BLaER1 treated with 17β-estradiol and CSF1 and Interleukin-3, amounts not matched to agents 10 nM and 100 nM (cell line): ENCODE data around the gene GULP1.
"Not testable (repeated sequence)": the region's sequence is repeated elsewhere in the genome, so short reads cannot be mapped to it uniquely, and the experiment has no call there.

Experiments
- H3K27ac ChIP-seq, 11 experiments: shearing (Covaris generic); formaldehyde crosslinking; 2 replicates each; pipeline ENCODE4 v1.8.1; 2022
- H3K27me3 ChIP-seq, 11 experiments: shearing (Covaris generic); formaldehyde crosslinking; 2 replicates each; pipeline ENCODE4 v1.8.1; 2022
- H3K36me3 ChIP-seq, 11 experiments: shearing (Covaris generic); formaldehyde crosslinking; 2 replicates each; pipeline ENCODE4 v1.8.1; 2022
- H3K4me1 ChIP-seq, 10 experiments: shearing (Covaris generic); formaldehyde crosslinking; 2 replicates each; pipeline ENCODE4 v1.8.1; 2022
- H3K4me2 ChIP-seq, 11 experiments: shearing (Covaris generic); formaldehyde crosslinking; 2 replicates each; pipeline ENCODE4 v1.8.1; 2022
- H3K4me3 ChIP-seq, 10 experiments: shearing (Covaris generic); formaldehyde crosslinking; 2 replicates each; pipeline ENCODE4 v1.8.1; 2022
- H3K9ac ChIP-seq, 11 experiments: shearing (Covaris generic); formaldehyde crosslinking; 2 replicates each; pipeline ENCODE4 v1.8.1; 2022
- H3K9me3 ChIP-seq, 11 experiments: shearing (Covaris generic); formaldehyde crosslinking; replicated peaks in 1 of 11; 2 replicates each; pipeline ENCODE4 v1.8.1; 2022
- H4K20me1 ChIP-seq, 11 experiments: shearing (Covaris generic); formaldehyde crosslinking; 2 replicates each; pipeline ENCODE4 v1.8.1; 2022
- Cebpa-rat ChIP-seq, 11 experiments: shearing (Covaris generic); IDR thresholded peaks; 2 replicates each; pipeline ENCODE4 v1.8.1; 2022

GULP1 gene

DNA sequence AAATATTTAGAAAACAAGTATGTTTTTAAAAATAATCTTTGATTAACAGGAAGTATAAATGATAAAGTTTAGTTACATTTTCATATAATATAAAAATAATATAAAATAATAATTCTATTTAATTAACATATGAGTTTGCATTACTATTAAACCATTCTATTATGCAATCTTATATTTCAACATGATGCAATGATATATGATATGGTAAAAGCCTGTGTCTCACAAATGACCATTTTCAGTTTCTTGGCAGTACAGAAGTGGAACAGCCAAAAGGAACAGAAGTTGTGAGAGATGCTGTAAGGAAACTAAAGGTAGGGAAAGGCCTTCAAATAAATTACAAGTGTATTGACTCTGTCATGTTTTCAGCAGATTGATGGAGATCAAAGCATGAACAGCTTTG is 230.8 kb downstream of the GULP1 start:
- H3K27ac ChIP-seq: no peak overlapping the region
- no peak for TF ChIP-seq Cebpa-rat (IDR thresholded peaks at IDR 0.05)

DNA sequence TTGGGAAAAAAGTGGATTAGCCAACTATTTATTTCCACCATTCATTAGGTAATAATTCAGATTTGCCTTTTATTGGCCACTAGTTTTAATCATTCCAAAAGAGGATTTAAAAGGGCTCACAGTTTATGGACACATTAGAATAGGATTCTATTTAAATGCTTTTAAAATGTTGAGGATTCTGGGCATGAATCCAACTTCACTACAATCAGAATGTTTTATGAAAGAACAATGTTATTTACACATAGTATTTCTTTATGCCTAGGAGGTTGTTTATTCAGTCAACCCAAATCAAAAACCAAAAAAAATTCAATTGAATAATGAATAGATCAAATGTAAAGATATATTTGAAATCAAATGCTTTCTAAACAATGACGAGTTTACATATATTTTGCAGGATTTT is 232.2 kb downstream of the GULP1 start:
- no peaks in the 10 kb centered on the region for H4K20me1 ChIP-seq
- no peak overlapping the region for H3K9ac ChIP-seq
- H3K4me2 ChIP-seq: no peak overlapping the region
- 0 out of 22 replicates have a peak, but pooled peaks cover 0 to 5% (median 0%) of the 10 kb centered on the region in 11 experiments for H3K9me3 ChIP-seq
- TF ChIP-seq Cebpa-rat (IDR thresholded peaks at IDR 0.05): no peak
- no peak overlapping the region for H3K4me3 ChIP-seq
- H3K27me3 ChIP-seq: no peaks in the 10 kb centered on the region
- H3K36me3 ChIP-seq: no peaks in the 10 kb centered on the region
- no peaks in the 10 kb centered on the region for H3K4me1 ChIP-seq
- no peak overlapping the region for H3K27ac ChIP-seq

More for the DNA sequence above, 230.8 kb downstream of the GULP1 start:
- no peaks in the 10 kb centered on the region for H3K36me3 ChIP-seq
- no peak overlapping the region for H3K9ac ChIP-seq
- no peaks in the 10 kb centered on the region for H3K4me1 ChIP-seq
- 0 out of 22 replicates have a peak, but pooled peaks cover 0 to 5% (median 0%) of the 10 kb centered on the region in 11 experiments for H3K9me3 ChIP-seq
- H3K4me2 ChIP-seq: no peak overlapping the region
- no peaks in the 10 kb centered on the region for H3K27me3 ChIP-seq
- H3K4me3 ChIP-seq: no peak overlapping the region
- no peaks in the 10 kb centered on the region for H4K20me1 ChIP-seq

DNA sequence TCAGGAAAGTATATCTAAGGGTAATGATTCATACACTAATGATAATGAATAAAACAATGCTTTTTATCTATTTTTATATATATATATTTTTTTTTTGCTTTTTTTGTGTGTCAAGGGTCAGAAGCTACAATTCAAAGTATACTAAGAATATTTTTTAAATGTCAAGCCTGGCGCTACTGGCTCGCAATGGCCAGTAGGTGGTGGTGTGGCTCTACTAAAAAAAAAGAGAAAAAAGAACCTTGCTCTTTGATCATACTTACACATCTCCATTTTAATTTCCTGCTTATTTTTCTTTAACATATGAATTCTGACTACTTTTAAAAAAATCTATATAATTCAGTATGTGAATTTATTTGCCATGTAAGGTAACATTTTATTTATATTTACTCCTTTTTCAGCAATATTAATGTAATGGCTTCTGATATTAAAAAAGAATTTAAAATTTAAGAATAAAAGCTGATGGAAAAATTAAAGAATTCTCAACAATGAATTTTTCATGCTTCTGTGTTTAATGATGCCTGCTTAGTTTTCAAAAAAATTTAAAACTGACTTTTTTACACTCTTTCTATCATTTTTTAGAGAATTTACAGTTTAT is 232.9 kb downstream of the GULP1 start:
- Histone ChIP-seq H3K4me1 (no peaks in the 10 kb centered on the region), H3K9ac (no peak overlapping the region), H4K20me1 (no peaks in the 10 kb centered on the region), H3K9me3 (peaks cover 0 to 7% (median 0%) of the 10 kb centered on the region in 11 experiments; a peak in 2 of 22 replicates), H3K36me3 (no peaks in the 10 kb centered on the region), H3K27ac (no peak overlapping the region), H3K4me3 (no peak overlapping the region), H3K27me3 (no peaks in the 10 kb centered on the region), H3K4me2 (no peak overlapping the region)
- no peak for TF ChIP-seq Cebpa-rat (IDR thresholded peaks at IDR 0.05)

DNA sequence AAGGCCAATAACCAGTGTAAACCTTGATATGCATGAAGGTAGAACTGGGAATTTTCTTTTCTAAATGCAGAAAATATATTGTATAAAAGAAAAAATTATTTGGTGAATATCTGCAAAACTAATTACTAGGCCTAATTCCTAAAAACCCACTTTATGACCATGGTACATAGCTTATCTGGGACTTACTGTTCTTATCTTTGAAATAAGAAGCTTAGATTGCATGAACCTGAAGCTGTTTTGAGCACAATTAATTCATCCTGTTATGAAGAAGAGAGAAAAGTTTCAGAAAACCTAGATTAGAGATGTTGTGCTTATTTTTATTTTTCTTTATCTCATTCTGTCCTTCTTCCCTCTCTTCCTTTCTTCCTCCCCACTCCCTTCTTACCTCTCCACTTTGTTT is 235.0 kb downstream of the GULP1 start:
- H3K4me3 ChIP-seq: no peak overlapping the region
- H3K27ac ChIP-seq: no peak overlapping the region
- H3K27me3 ChIP-seq: no peaks in the 10 kb centered on the region
- TF ChIP-seq Cebpa-rat (IDR thresholded peaks at IDR 0.05): no peak
- H3K4me2 ChIP-seq: no peak overlapping the region
- no peaks in the 10 kb centered on the region for H4K20me1 ChIP-seq
- no peak overlapping the region for H3K9ac ChIP-seq
- no peaks in the 10 kb centered on the region for H3K36me3 ChIP-seq
- peaks cover 0 to 6% (median 0%) of the 10 kb centered on the region in 11 experiments; a peak in 2 of 22 replicates for H3K9me3 ChIP-seq
- H3K4me1 ChIP-seq: no peaks in the 10 kb centered on the region

DNA sequence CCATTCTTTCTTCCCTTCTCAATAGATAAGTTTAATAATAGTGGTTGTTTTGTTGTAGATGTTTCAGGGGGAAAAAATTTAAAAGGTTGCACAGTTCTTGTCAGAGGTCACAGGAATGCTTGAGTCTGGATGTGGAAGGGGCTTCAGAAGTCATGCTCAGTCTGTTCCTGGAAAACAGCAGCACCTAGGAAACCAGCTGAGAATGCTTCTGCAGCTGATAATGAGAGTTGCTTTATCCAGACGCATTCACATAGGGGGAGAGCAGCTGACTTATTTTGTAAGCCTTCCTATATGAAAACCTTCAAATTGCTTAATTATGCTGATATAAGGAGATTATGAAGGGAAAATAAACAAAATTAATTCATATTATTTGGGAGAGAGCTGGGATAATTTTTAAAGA is 235.5 kb downstream of the GULP1 start:
- H3K9ac ChIP-seq: no peak overlapping the region

DNA sequence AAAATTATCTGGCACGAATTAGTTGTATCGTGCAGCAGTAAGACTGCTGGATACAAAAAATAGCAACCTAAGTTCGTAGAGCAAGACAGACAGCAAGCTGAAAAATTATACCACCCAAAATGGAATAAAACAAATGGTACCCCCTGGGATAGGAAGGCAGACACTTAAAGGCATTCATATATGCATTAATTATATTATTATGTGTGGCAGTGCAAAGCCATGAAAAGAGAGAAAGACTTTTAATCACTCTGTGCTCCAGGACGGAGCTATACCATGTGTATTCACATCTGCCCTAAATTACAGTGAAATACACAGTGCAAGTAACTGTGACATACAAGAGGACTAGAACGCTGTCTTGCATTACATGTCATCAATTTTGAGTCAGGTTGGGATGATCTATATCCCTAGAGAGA is 235.9 kb downstream of the GULP1 start:
- Histone ChIP-seq H3K4me3 (no peak overlapping the region), H3K27ac (no peak overlapping the region), H3K27me3 (no peaks in the 10 kb centered on the region), H3K36me3 (no peaks in the 10 kb centered on the region), H3K4me2 (no peak overlapping the region), H3K9me3 (peaks cover 0 to 6% (median 0%) of the 10 kb centered on the region in 11 experiments; a peak in 2 of 22 replicates), H3K9ac (no peak overlapping the region), H4K20me1 (no peaks in the 10 kb centered on the region), H3K4me1 (no peaks in the 10 kb centered on the region)
- no peak for TF ChIP-seq Cebpa-rat (IDR thresholded peaks at IDR 0.05)

More for the DNA sequence above, 235.5 kb downstream of the GULP1 start:
- TF ChIP-seq Cebpa-rat (IDR thresholded peaks at IDR 0.05): no peak
- Histone ChIP-seq H3K4me2 (no peak overlapping the region), H3K36me3 (no peaks in the 10 kb centered on the region), H4K20me1 (no peaks in the 10 kb centered on the region), H3K27ac (no peak overlapping the region), H3K9me3 (peaks cover 0 to 6% (median 0%) of the 10 kb centered on the region in 11 experiments; a peak in 2 of 22 replicates), H3K27me3 (no peaks in the 10 kb centered on the region), H3K4me3 (no peak overlapping the region), H3K4me1 (no peaks in the 10 kb centered on the region)

DNA sequence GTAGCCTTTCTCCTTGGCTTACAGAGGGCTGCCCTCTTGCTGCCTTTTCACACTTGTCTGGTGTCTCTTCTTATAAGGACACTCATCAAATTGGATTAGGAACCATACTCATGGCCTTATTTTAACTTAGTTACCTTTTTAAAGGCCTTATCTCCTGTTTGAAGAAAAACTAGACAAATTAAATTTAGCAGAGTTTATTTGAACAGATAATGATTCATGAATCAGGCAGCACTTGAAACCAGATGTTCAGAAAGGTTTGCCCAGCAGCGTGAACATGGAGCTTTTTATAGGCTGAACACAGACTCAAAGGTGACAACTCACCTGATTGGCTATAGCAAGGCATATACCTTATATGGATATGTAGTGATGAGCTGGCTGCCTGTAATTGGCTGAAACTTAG is 238.0 kb downstream of the GULP1 start:
- no peak for TF ChIP-seq Cebpa-rat (IDR thresholded peaks at IDR 0.05)
- no peak overlapping the region for H3K27ac ChIP-seq
- no peaks in the 10 kb centered on the region for H3K36me3 ChIP-seq
- no peak overlapping the region for H3K4me2 ChIP-seq
- no peak overlapping the region for H3K4me3 ChIP-seq
- peaks cover 0 to 6% (median 0%) of the 10 kb centered on the region in 11 experiments; a peak in 2 of 22 replicates for H3K9me3 ChIP-seq
- no peak overlapping the region for H3K9ac ChIP-seq
- H3K4me1 ChIP-seq: no peaks in the 10 kb centered on the region
- H4K20me1 ChIP-seq: no peaks in the 10 kb centered on the region
- no peaks in the 10 kb centered on the region for H3K27me3 ChIP-seq

DNA sequence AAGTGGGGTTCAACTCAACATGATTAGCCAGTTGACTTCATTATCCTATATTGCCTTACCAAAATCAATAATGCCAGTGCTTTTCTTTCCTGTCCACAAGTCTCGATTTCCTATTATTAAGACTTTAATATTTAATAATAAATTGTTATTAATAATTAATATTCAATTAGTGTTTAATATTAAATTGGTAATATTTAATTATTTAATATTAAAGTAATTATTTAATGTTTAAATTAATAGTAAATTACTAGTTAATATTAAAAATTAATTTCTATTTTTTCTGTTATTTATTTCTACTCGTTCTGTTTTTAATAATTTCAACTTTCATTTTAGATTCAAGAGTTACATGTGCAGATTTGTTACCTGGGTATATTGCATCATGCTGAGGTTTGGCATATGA is 243.2 kb downstream of the GULP1 start:
- peaks cover 0 to 14% (median 0%) of the 10 kb centered on the region in 11 experiments; a peak in 4 of 22 replicates for H3K9me3 ChIP-seq
- no peaks in the 10 kb centered on the region for H3K27me3 ChIP-seq
- H4K20me1 ChIP-seq: no peaks in the 10 kb centered on the region
- H3K4me1 ChIP-seq: no peaks in the 10 kb centered on the region
- no peak overlapping the region for H3K4me3 ChIP-seq
- no peaks in the 10 kb centered on the region for H3K36me3 ChIP-seq
- H3K27ac ChIP-seq: no peak overlapping the region
- H3K9ac ChIP-seq: no peak overlapping the region
- TF ChIP-seq Cebpa-rat (IDR thresholded peaks at IDR 0.05): no peak
- no peak overlapping the region for H3K4me2 ChIP-seq

DNA sequence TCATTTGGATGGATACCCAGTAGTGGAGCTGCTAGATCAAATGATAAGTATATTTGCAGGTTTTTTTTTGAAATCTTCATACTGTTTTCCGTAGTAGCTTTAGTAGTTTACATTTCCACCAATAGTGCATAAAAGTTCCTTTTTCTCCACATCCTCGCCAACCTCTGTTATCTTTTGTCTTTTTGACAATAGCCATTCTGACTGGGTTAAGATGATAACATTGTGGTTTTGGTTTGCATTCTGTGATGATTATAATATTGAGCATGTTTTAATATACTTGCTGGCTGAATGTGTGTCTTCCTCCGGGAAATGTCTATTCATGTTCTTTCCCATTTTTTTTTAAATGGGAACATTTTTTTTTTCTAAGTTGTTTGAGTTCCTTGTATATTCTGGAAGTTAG is 260.0 kb downstream of the GULP1 start:
- Histone ChIP-seq H3K4me3 (no peak overlapping the region), H3K9me3 (no peaks in the 10 kb centered on the region), H3K4me1 (peaks cover 0 to 7% (median 0%) of the 10 kb centered on the region in 10 experiments; a peak in 1 of 20 replicates), H3K27ac (no peak overlapping the region), H3K9ac (no peak overlapping the region), H3K36me3 (no peaks in the 10 kb centered on the region), H3K27me3 (no peaks in the 10 kb centered on the region), H3K4me2 (no peak overlapping the region), H4K20me1 (no peaks in the 10 kb centered on the region)
- no peak for TF ChIP-seq Cebpa-rat (IDR thresholded peaks at IDR 0.05)

DNA sequence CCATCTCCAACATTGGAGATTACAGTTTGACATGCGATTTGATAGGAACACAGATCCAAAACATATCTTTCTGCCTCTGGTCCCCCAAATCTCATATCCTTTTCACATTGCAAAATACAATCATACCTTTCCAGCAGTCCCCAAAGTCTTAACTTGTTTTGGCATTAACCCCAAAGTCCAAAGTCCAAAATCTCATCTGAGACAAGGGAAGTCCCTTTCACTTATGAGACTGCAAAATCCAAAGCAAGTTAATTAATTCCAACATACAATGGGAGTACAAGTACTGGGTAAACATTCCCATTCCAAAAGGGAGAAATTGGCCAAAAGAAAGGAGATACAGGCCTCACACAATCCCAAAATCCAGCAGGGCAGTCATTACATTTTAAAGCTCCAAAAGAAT is 265.4 kb downstream of the GULP1 start:
- no peaks in the 10 kb centered on the region for H3K36me3 ChIP-seq
- no peak overlapping the region for H3K27ac ChIP-seq
- H3K4me2 ChIP-seq: no peak overlapping the region
- H3K4me3 ChIP-seq: no peak overlapping the region
- no peak overlapping the region for H3K9ac ChIP-seq
- peaks cover 0 to 19% (median 7%) of the 10 kb centered on the region in 11 experiments; a peak in 8 of 22 replicates for H3K9me3 ChIP-seq
- no peaks in the 10 kb centered on the region for H3K4me1 ChIP-seq
- no peaks in the 10 kb centered on the region; a peak in 1 of 22 replicates for H4K20me1 ChIP-seq
- H3K27me3 ChIP-seq: no peaks in the 10 kb centered on the region
- no peak for TF ChIP-seq Cebpa-rat (IDR thresholded peaks at IDR 0.05)

DNA sequence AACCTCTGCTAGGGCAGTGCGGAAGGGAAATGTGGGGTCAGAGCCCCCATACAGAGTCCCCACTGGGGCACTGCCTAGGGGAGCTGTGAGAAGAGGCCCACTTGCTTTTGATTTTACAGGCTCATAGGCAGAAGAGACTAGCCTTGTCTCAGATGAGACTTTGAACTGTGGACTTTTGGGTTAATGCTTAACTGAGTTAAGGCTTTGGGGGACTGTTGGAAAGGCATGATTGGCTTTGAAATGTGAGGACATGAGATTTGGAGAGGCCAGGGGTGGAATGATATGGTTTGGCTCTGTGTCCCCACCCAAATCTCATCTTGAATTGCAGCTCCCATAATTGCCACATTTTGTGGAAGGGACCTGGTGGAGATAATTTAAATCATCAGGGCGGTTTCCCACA is 267.8 kb downstream of the GULP1 start:
- H3K36me3 ChIP-seq, H4K20me1 ChIP-seq, H3K4me2 ChIP-seq, H3K4me1 ChIP-seq, H3K27ac ChIP-seq, H3K9ac ChIP-seq, H3K27me3 ChIP-seq, H3K4me3 ChIP-seq: not testable (repeated sequence)
- H3K9me3 ChIP-seq: peaks cover 0 to 19% (median 7%) of the 10 kb centered on the region in 11 experiments; a peak in 8 of 22 replicates
